HepG2 (cell line): ENCODE measurements around the gene CAMSAP3. TPM values are rescaled to one million over a fixed set of nuclear protein-coding genes. Genes with fewer than 3 reads are reported as not detected.

Experiments
- ATAC-seq: fragments of 200-7000 bp; cut with Tn5 transposase; 3 replicates; pipeline ENCODE4 v1.9.1; 2020; ENCODE audit warnings: mild to moderate bottlenecking, moderate library complexity
- BruUV-seq: library from RNA; stranded (reverse); fragments of 400-500 nt; replicated peaks from 2 replicates; lab custom pipeline; 2021; lab: Mats Ljungman, UMichigan
- CTCF ChIA-PET: fragments of 300-600 bp; formaldehyde crosslinking; extraction: SDS; loops from one replicate; lab custom pipeline; 2021; ENCODE audit warnings: low total read pairs, inconsistent platforms, low intra/inter-chr PET ratio; lab: Yijun Ruan, JAX
- POLR2A ChIA-PET: fragments of 350-600 bp; sonication (Branson Sonifier 250); formaldehyde crosslinking; loops from one replicate; lab custom pipeline; 2020; ENCODE audit warnings: antibody characterized with exemption, inconsistent platforms; lab: Yijun Ruan, JAX
- DNase-seq: peaks from one replicate; pipeline ENCODE4 v3.0.0-alpha.2; 2015; ENCODE audit warnings: low spot score
- FAIRE-seq: peaks from 3 replicates; lab custom pipeline; 2011; peaks lifted over from hg19 to GRCh38; lab: Jason Lieb, UNC
- H2AFZ ChIP-seq: one replicate; pipeline ENCODE4 v1.6.1; 2011; ENCODE audit warnings: low read length, inconsistent platforms
- H3K27ac ChIP-seq: fragments of 300-600 bp; 3 replicates; pipeline ENCODE4 v1.8.0; 2011; ENCODE audit warnings: mixed run types, mild to moderate bottlenecking, mixed read lengths, low read length, inconsistent platforms; ENCODE audit not compliant: insufficient read depth; ENCODE audit errors: extremely low read length
- H3K27me3 ChIP-seq, 2 experiments: fragments of 200-600 bp in 1 of 2; 2 replicates in 1 of 2; 3 replicates in 1 of 2; pipeline versions ENCODE4 v1.6.0 to v1.8.0; 2011; ENCODE audit warnings: low read length in 2 of 2, mild to moderate bottlenecking in 2 of 2, moderate library complexity in 2 of 2, inconsistent platforms in 1 of 2; ENCODE audit not compliant: insufficient read depth in 2 of 2, control insufficient read depth in 1 of 2
- H3K36me3 ChIP-seq, 2 experiments: fragments of 200-600 bp in 1 of 2; replicated peaks in 1 of 2; 2 replicates in 1 of 2; 3 replicates in 1 of 2; pipeline versions ENCODE4 v1.5.1 to v1.8.0; 2011; ENCODE audit warnings: low read length in 2 of 2, inconsistent platforms in 1 of 2; ENCODE audit not compliant: insufficient read depth in 2 of 2, control insufficient read depth in 1 of 2
- H3K4me1 ChIP-seq: 2 replicates; pipeline ENCODE4 v1.5.1; 2012; ENCODE audit warnings: low read length, inconsistent platforms; ENCODE audit not compliant: insufficient read depth
- H3K4me2 ChIP-seq: 2 replicates; pipeline ENCODE4 v1.6.0; 2011; ENCODE audit warnings: low read depth, low read length, inconsistent platforms
- H3K4me3 ChIP-seq, 3 experiments: fragments of 200-600 bp in 1 of 3; sonication (generic), shearing (Covaris generic) in 1 of 3; replicated peaks in 1 of 3; 2 replicates each; pipeline ENCODE4 v1.5.1; 2011 to 2016; ENCODE audit warnings: low read length in 3 of 3, inconsistent platforms in 2 of 3, low read depth in 2 of 3, mild to moderate bottlenecking in 2 of 3, control low read depth in 1 of 3, mixed read lengths in 1 of 3; ENCODE audit not compliant: insufficient read depth in 1 of 3
- H3K79me2 ChIP-seq: one replicate; pipeline ENCODE4 v1.6.1; 2011; ENCODE audit warnings: low read length, inconsistent platforms; ENCODE audit not compliant: insufficient read depth
- H3K9ac ChIP-seq: 2 replicates; pipeline ENCODE4 v1.6.0; 2011; ENCODE audit warnings: mild to moderate bottlenecking, low read depth, low read length, inconsistent platforms; ENCODE audit not compliant: insufficient read depth
- H3K9me3 ChIP-seq: 2 replicates; pipeline ENCODE4 v1.5.1; 2012; ENCODE audit warnings: mild to moderate bottlenecking, low read length
- H4K20me1 ChIP-seq: 2 replicates; pipeline ENCODE4 v1.6.0; 2011; ENCODE audit warnings: inconsistent platforms, mild to moderate bottlenecking, low read length, moderate library complexity; ENCODE audit not compliant: insufficient read depth
- BATF2 ChIP-seq: sonication (generic); formaldehyde crosslinking; IDR thresholded peaks from 2 replicates; pipeline ENCODE4 v1.8.0; 2022; ENCODE audit warnings: mild to moderate bottlenecking, missing genetic modification reagents, moderate library complexity
- DDIT3 ChIP-seq: sonication (generic); formaldehyde crosslinking; IDR thresholded peaks from 2 replicates; pipeline ENCODE4 v1.4.0; 2020; ENCODE audit warnings: mild to moderate bottlenecking, missing genetic modification reagents
- FOXO4 ChIP-seq: sonication (generic); formaldehyde crosslinking; conservative IDR thresholded peaks from 2 replicates; pipeline ENCODE4 v1.8.1; 2023; ENCODE audit warnings: missing genetic modification reagents
- POLR2A ChIP-seq, 2 experiments: IDR thresholded peaks; 2 replicates each; pipeline ENCODE4 v1.6.1; 2011; ENCODE audit warnings: low read depth in 2 of 2, low read length in 2 of 2, mild to moderate bottlenecking in 1 of 2, moderate library complexity in 1 of 2; ENCODE audit not compliant: insufficient read depth in 1 of 2
- SMC3 ChIP-seq: IDR thresholded peaks from 2 replicates; pipeline ENCODE4 v1.6.1; 2011; ENCODE audit warnings: low read length, improper control_type of control experiment
- TEAD3 ChIP-seq: optimal IDR thresholded peaks from 2 replicates; pipeline ENCODE3; 2016; ENCODE audit warnings: borderline replicate concordance
- THAP11 ChIP-seq: IDR thresholded peaks from 2 replicates; pipeline ENCODE4 v1.6.1; 2016; ENCODE audit warnings: missing biosample characterization, missing genetic modification reagents
- ZBTB25 ChIP-seq: IDR thresholded peaks from 2 replicates; pipeline ENCODE4 v1.6.1; 2018; ENCODE audit warnings: missing genetic modification reagents
- ZBTB33 ChIP-seq: sonication (generic); formaldehyde crosslinking; IDR thresholded peaks from 2 replicates; pipeline ENCODE4 v1.4.0; 2020; ENCODE audit warnings: missing genetic modification reagents
- ZMAT3 ChIP-seq: sonication (generic); formaldehyde crosslinking; conservative IDR thresholded peaks from 2 replicates; pipeline ENCODE4 v1.7.0; 2021; ENCODE audit warnings: missing genetic modification reagents
- ZNF770 ChIP-seq: sonication (generic); formaldehyde crosslinking; IDR thresholded peaks from 2 replicates; pipeline ENCODE4 v1.5.0; 2020; ENCODE audit warnings: mild to moderate bottlenecking, missing genetic modification reagents
- ZNF800 ChIP-seq: sonication (generic); formaldehyde crosslinking; IDR thresholded peaks from 2 replicates; pipeline ENCODE4 v1.4.0; 2020; ENCODE audit warnings: missing genetic modification reagents
- WGBS: methylation state at CpG from one replicate; pipeline ENCODE4 v1.1.6; 2017; ENCODE audit warnings: low lambda C conversion rate; 5-methylcytosine and 5-hydroxymethylcytosine counted together
- in situ Hi-C: cut with HindIII; loops from 2 replicates; pipeline ENCODE4 v1.10.0; 2017; ENCODE audit warnings: low pct_unique_long_range_greater_than_20kb; ENCODE audit not compliant: extremely low pct_ligation_motif_present
- intact Hi-C: fragments of 100-400 bp; cut with micrococcal nuclease; formaldehyde crosslinking; loops from one replicate; pipeline ENCODE4 v1.10.0; 2022; ENCODE audit not compliant: unreplicated experiment
- polyA plus RNA-seq, 8 experiments: library from polyadenylated mRNA; depleted of rRNA in 3 of 8; stranded (reverse) in 7 of 8; unstranded in 1 of 8; fragments of >200 nt; fragmentation: Illumina TruSeq in 4 of 8; extraction: Trizol in 4 of 8; gene quantifications; 2 replicates each; pipeline versions ENCODE4 v1.2.1 to v1.2.3, GENCODE V29; 2011 to 2016; ENCODE audit warnings: low read depth in 4 of 8, missing spikeins in 1 of 8, mixed read lengths in 1 of 8; ENCODE audit not compliant: insufficient read depth in 1 of 8
- total RNA-seq, 5 experiments: library from RNA; depleted of rRNA; stranded (reverse); fragments of >200 nt; fragmentation: Illumina TruSeq; extraction: Trizol; gene quantifications; 2 replicates each; pipeline ENCODE4 v1.2.3, GENCODE V29; 2016; ENCODE audit warnings: low read depth in 1 of 5

CAMSAP3 gene
- total and polyA plus RNA-seq, 2 of the 13 experiments (the other 11 are each of a cell fraction or from before 2014, with no cell fraction given), result 10.8 to 11.8 TPM

- TF ChIP-seq ZBTB33, result 0 out of 2 replicates have a peak, but pooled peaks have one; percentile 14
- TF ChIP-seq THAP11 (CRISPR knock-in tag), result peak; percentile 97
- TF ChIP-seq SMC3, result no peak
- no peak for TF ChIP-seq BATF2 (CRISPR knock-in tag)
Observed at GRCh38 chr19:7550987-7551761, 44.5 kb upstream of the CAMSAP3 start (continued).

GRCh38 chr19:7552781-7553180 is 42.9 kb upstream of the CAMSAP3 start:
- CTCF ChIA-PET, result no interaction called here
- BruUV-seq, result no TSS peak
- FAIRE-seq (no peak), DNase-seq (no peak), ATAC-seq (no peak)
- intact Hi-C loops, result no loop called here
- no peaks in the 10 kb centered on the region for H3K4me1 ChIP-seq
- in situ Hi-C loops, result no loop called here
- peaks cover 1% of the 10 kb centered on the region in 2 experiments; a peak in 2 of 5 replicates for H3K36me3 ChIP-seq
- no peak overlapping the region for H3K9ac ChIP-seq
- H3K27ac ChIP-seq, result no peak overlapping the region
- POLR2A ChIA-PET, result no interaction called here
- no peaks in the 10 kb centered on the region for H3K27me3 ChIP-seq
- no peaks in the 10 kb centered on the region for H3K79me2 ChIP-seq
- 46% methylated on average over 2 of the region's 2 CpGs for WGBS
- no peaks in the 10 kb centered on the region for H4K20me1 ChIP-seq
- H3K4me2 ChIP-seq, result no peak overlapping the region
- H3K9me3 ChIP-seq, result no peaks in the 10 kb centered on the region
- no peak overlapping the region for H2AFZ ChIP-seq
- H3K4me3 ChIP-seq, result no peak overlapping the region
- TF ChIP-seq ZNF800, result no peak
- TF ChIP-seq ZBTB25 (CRISPR knock-in tag), result no peak
- no peak for TF ChIP-seq FOXO4
- TF ChIP-seq TEAD3 (CRISPR knock-in tag), result no peak
- TF ChIP-seq DDIT3 (CRISPR knock-in tag), result no peak
- TF ChIP-seq ZNF770 (CRISPR knock-in tag), result no peak
- no peak for TF ChIP-seq POLR2A (IDR thresholded peaks at IDR 0.05; ENCODE audit: insufficient read depth in 1 of 2, low read depth in 2 of 2, low read length in 2 of 2)
- TF ChIP-seq ZMAT3 (CRISPR knock-in tag), result no peak
